GM21528 (cell line): Measurements from ENCODE around the gene TBC1D2.

Experiments
- ATAC-seq: cut with Tn5 transposase; IDR thresholded peaks from one replicate; pipeline ENCODE4 v1.9.1; 2021; ENCODE audit warnings: mild to moderate bottlenecking, moderate library complexity; ENCODE audit not compliant: unreplicated experiment, low FRiP score

The TBC1D2 gene

GRCh38 chr9:98219364-98219716, 36.1 kb downstream of the TBC1D2 start:
- ATAC-seq = no peak

- no peak for ATAC-seq
Measured at GRCh38 chr9:98218562-98219363, 36.7 kb downstream of the TBC1D2 start.

GRCh38 chr9:98217255-98217654, 38.2 kb downstream of the TBC1D2 start:
- ATAC-seq = no peak

GRCh38 chr9:98216391-98216790, 39.1 kb downstream of the TBC1D2 start:
- ATAC-seq = no peak

- no peak for ATAC-seq
Measured at GRCh38 chr9:98215821-98216220, 39.6 kb downstream of the TBC1D2 start.

GRCh38 chr9:98215271-98215670, 40.2 kb downstream of the TBC1D2 start:
- no peak for ATAC-seq

GRCh38 chr9:98214811-98215210, 40.6 kb downstream of the TBC1D2 start:
- no peak for ATAC-seq

GRCh38 chr9:98211260-98211659, 44.2 kb downstream of the TBC1D2 start:
- ATAC-seq = no peak

GRCh38 chr9:98210435-98210834, 45.0 kb downstream of the TBC1D2 start:
- ATAC-seq = no peak

GRCh38 chr9:98209530-98209929, 45.9 kb downstream of the TBC1D2 start:
- ATAC-seq = no peak

- no peak for ATAC-seq
Measured at GRCh38 chr9:98208635-98209034, 46.8 kb downstream of the TBC1D2 start.

GRCh38 chr9:98207606-98208005, 47.8 kb downstream of the TBC1D2 start:
- no peak for ATAC-seq

GRCh38 chr9:98206754-98207153, 48.7 kb downstream of the TBC1D2 start:
- ATAC-seq = no peak

GRCh38 chr9:98204692-98205091, 50.8 kb downstream of the TBC1D2 start:
- ATAC-seq = no peak

GRCh38 chr9:98203153-98203552, 52.3 kb downstream of the TBC1D2 start:
- ATAC-seq = no peak

- ATAC-seq = no peak
Measured at GRCh38 chr9:98202252-98202651, 53.2 kb downstream of the TBC1D2 start.

- ATAC-seq = no peak
Measured at GRCh38 chr9:98201749-98202148, 53.7 kb downstream of the TBC1D2 start.

- no peak for ATAC-seq
Measured at GRCh38 chr9:98201102-98201501, 54.3 kb downstream of the TBC1D2 start.

GRCh38 chr9:98199388-98200033, 55.9 kb downstream of the TBC1D2 start:
- no peak for ATAC-seq

GRCh38 chr9:98195671-98196070, 59.8 kb downstream of the TBC1D2 start:
- ATAC-seq = no peak

- no peak for ATAC-seq
Measured at GRCh38 chr9:98193336-98193944, 62.0 kb downstream of the TBC1D2 start.
